ENCODE measurements around the gene CDK10. TPM values are rescaled to one million over a fixed set of nuclear protein-coding genes. Genes with fewer than 3 reads are reported as not detected.
A peak's percentile ranks its signal among the peaks of the same experiment; 100 is the strongest.
"Not testable (repeated sequence)": the region's sequence is repeated elsewhere in the genome, so short reads cannot be mapped to it uniquely, and the experiment has no call there.

CDK10 gene
- polyA plus RNA-seq, 2 donors = 49.2 to 88.8 TPM

GRCh38 chr16:89664238-89664637 is 22.3 kb upstream of the CDK10 start:
- not testable (repeated sequence) for H3K36me3 ChIP-seq (ENCODE audit: control insufficient read depth in 2 of 2, insufficient read depth in 2 of 2, low read length in 1 of 2); H3K9me3 ChIP-seq (ENCODE audit: control insufficient read depth in 2 of 2, insufficient read depth in 1 of 2, low read depth in 1 of 2, low read length in 1 of 2); H3K27me3 ChIP-seq (ENCODE audit: control insufficient read depth in 1 of 2, insufficient read depth in 2 of 2, low read length in 2 of 2); H3K27ac ChIP-seq (ENCODE audit: low read depth in 2 of 2, low read length in 1 of 2); H3K4me3 ChIP-seq (ENCODE audit: low read depth in 1 of 2, low read length in 2 of 2); H3K4me1 ChIP-seq (ENCODE audit: control insufficient read depth in 2 of 2, insufficient read depth in 2 of 2, low read length in 1 of 2)
- WGBS, 2 donors = 82% methylated on average over 10 of the region's 11 CpGs

GRCh38 chr16:89667000-89667399 is 19.5 kb upstream of the CDK10 start:
- not testable (repeated sequence) for H3K27ac ChIP-seq (ENCODE audit: low read depth in 2 of 2, low read length in 1 of 2); H3K4me1 ChIP-seq (ENCODE audit: control insufficient read depth in 2 of 2, insufficient read depth in 2 of 2, low read length in 1 of 2); H3K27me3 ChIP-seq (ENCODE audit: control insufficient read depth in 1 of 2, insufficient read depth in 2 of 2, low read length in 2 of 2); H3K4me3 ChIP-seq (ENCODE audit: low read depth in 1 of 2, low read length in 2 of 2); H3K36me3 ChIP-seq (ENCODE audit: control insufficient read depth in 2 of 2, insufficient read depth in 2 of 2, low read length in 1 of 2); H3K9me3 ChIP-seq (ENCODE audit: control insufficient read depth in 2 of 2, insufficient read depth in 1 of 2, low read depth in 1 of 2, low read length in 1 of 2)
- WGBS, 2 donors = 45 to 46% methylated on average over 6 to 7 of the region's 7 CpGs

GRCh38 chr16:89667633-89668032 is 18.9 kb upstream of the CDK10 start:
- Histone ChIP-seq H3K4me1 (ENCODE audit: control insufficient read depth in 2 of 2, insufficient read depth in 2 of 2, low read length in 1 of 2) (no peaks in the 10 kb centered on the region), H3K36me3 (ENCODE audit: control insufficient read depth in 2 of 2, insufficient read depth in 2 of 2, low read length in 1 of 2) (no peaks in the 10 kb centered on the region), H3K27ac (ENCODE audit: low read depth in 2 of 2, low read length in 1 of 2) (no peak overlapping the region), H3K9me3 (ENCODE audit: control insufficient read depth in 2 of 2, insufficient read depth in 1 of 2, low read depth in 1 of 2, low read length in 1 of 2) (no peaks in the 10 kb centered on the region), H3K27me3 (ENCODE audit: control insufficient read depth in 1 of 2, insufficient read depth in 2 of 2, low read length in 2 of 2) (no peaks in the 10 kb centered on the region), H3K4me3 (ENCODE audit: low read depth in 1 of 2, low read length in 2 of 2) (no peak overlapping the region)
- WGBS, 2 donors = 77 to 85% methylated on average over 9 of the region's 9 CpGs

GRCh38 chr16:89668790-89669158 is 17.7 kb upstream of the CDK10 start:
- no peaks in the 10 kb centered on the region for H3K4me1 ChIP-seq (ENCODE audit: control insufficient read depth in 2 of 2, insufficient read depth in 2 of 2, low read length in 1 of 2)
- H3K9me3 ChIP-seq (ENCODE audit: control insufficient read depth in 2 of 2, insufficient read depth in 1 of 2, low read depth in 1 of 2, low read length in 1 of 2) = no peaks in the 10 kb centered on the region
- peak overlapping the region in 1 of 2 donors; percentile 37 for H3K4me3 ChIP-seq (ENCODE audit: low read depth in 1 of 2, low read length in 2 of 2)
- no peaks in the 10 kb centered on the region for H3K27me3 ChIP-seq (ENCODE audit: control insufficient read depth in 1 of 2, insufficient read depth in 2 of 2, low read length in 2 of 2)
- no peaks in the 10 kb centered on the region for H3K36me3 ChIP-seq (ENCODE audit: control insufficient read depth in 2 of 2, insufficient read depth in 2 of 2, low read length in 1 of 2)
- 53% methylated on average over 5 of the region's 5 CpGs for WGBS, 2 donors
- no peak overlapping the region for H3K27ac ChIP-seq (ENCODE audit: low read depth in 2 of 2, low read length in 1 of 2)

- no peaks in the 10 kb centered on the region for H3K9me3 ChIP-seq (ENCODE audit: control insufficient read depth in 2 of 2, insufficient read depth in 1 of 2, low read depth in 1 of 2, low read length in 1 of 2)
- H3K4me1 ChIP-seq (ENCODE audit: control insufficient read depth in 2 of 2, insufficient read depth in 2 of 2, low read length in 1 of 2) = no peaks in the 10 kb centered on the region
- 89 to 93% methylated on average over 11 to 13 of the region's 13 CpGs for WGBS, 2 donors
- H3K36me3 ChIP-seq (ENCODE audit: control insufficient read depth in 2 of 2, insufficient read depth in 2 of 2, low read length in 1 of 2) = no peaks in the 10 kb centered on the region
- H3K27ac ChIP-seq (ENCODE audit: low read depth in 2 of 2, low read length in 1 of 2) = no peak overlapping the region
- no peak overlapping the region for H3K4me3 ChIP-seq (ENCODE audit: low read depth in 1 of 2, low read length in 2 of 2)
- no peaks in the 10 kb centered on the region for H3K27me3 ChIP-seq (ENCODE audit: control insufficient read depth in 1 of 2, insufficient read depth in 2 of 2, low read length in 2 of 2)
Observed at GRCh38 chr16:89669755-89670154, 16.7 kb upstream of the CDK10 start.

- Histone ChIP-seq H3K9me3 (ENCODE audit: control insufficient read depth in 2 of 2, insufficient read depth in 1 of 2, low read depth in 1 of 2, low read length in 1 of 2) (no peaks in the 10 kb centered on the region), H3K4me1 (ENCODE audit: control insufficient read depth in 2 of 2, insufficient read depth in 2 of 2, low read length in 1 of 2) (no peaks in the 10 kb centered on the region), H3K36me3 (ENCODE audit: control insufficient read depth in 2 of 2, insufficient read depth in 2 of 2, low read length in 1 of 2) (no peaks in the 10 kb centered on the region), H3K27ac (ENCODE audit: low read depth in 2 of 2, low read length in 1 of 2) (peak overlapping the region in 1 of 2 donors; percentile 51), H3K27me3 (ENCODE audit: control insufficient read depth in 1 of 2, insufficient read depth in 2 of 2, low read length in 2 of 2) (no peaks in the 10 kb centered on the region), H3K4me3 (ENCODE audit: low read depth in 1 of 2, low read length in 2 of 2) (no peak overlapping the region)
- 75 to 78% methylated on average over 10 of the region's 10 CpGs for WGBS, 2 donors
Observed at GRCh38 chr16:89670496-89671431, 15.7 kb upstream of the CDK10 start.

GRCh38 chr16:89671565-89671964 is 14.9 kb upstream of the CDK10 start:
- not testable (repeated sequence) for H3K27me3 ChIP-seq (ENCODE audit: control insufficient read depth in 1 of 2, insufficient read depth in 2 of 2, low read length in 2 of 2); H3K4me3 ChIP-seq (ENCODE audit: low read depth in 1 of 2, low read length in 2 of 2)
- WGBS, 2 donors = 85 to 87% methylated on average over 4 of the region's 4 CpGs

GRCh38 chr16:89672177-89672941 is 14.1 kb upstream of the CDK10 start:
- WGBS, 2 donors = 85 to 86% methylated on average over 16 of the region's 16 CpGs

More at GRCh38 chr16:89671565-89671964, 14.9 kb upstream of the CDK10 start:
- not testable (repeated sequence) for H3K36me3 ChIP-seq (ENCODE audit: control insufficient read depth in 2 of 2, insufficient read depth in 2 of 2, low read length in 1 of 2); H3K27ac ChIP-seq (ENCODE audit: low read depth in 2 of 2, low read length in 1 of 2); H3K9me3 ChIP-seq (ENCODE audit: control insufficient read depth in 2 of 2, insufficient read depth in 1 of 2, low read depth in 1 of 2, low read length in 1 of 2); H3K4me1 ChIP-seq (ENCODE audit: control insufficient read depth in 2 of 2, insufficient read depth in 2 of 2, low read length in 1 of 2)

GRCh38 chr16:89678258-89678657 is 8.2 kb upstream of the CDK10 start:
- Histone ChIP-seq H3K27me3 (ENCODE audit: control insufficient read depth in 1 of 2, insufficient read depth in 2 of 2, low read length in 2 of 2) (no peaks in the 10 kb centered on the region), H3K9me3 (ENCODE audit: control insufficient read depth in 2 of 2, insufficient read depth in 1 of 2, low read depth in 1 of 2, low read length in 1 of 2) (no peaks in the 10 kb centered on the region), H3K4me3 (ENCODE audit: low read depth in 1 of 2, low read length in 2 of 2) (no peak overlapping the region), H3K4me1 (ENCODE audit: control insufficient read depth in 2 of 2, insufficient read depth in 2 of 2, low read length in 1 of 2) (no peaks in the 10 kb centered on the region), H3K36me3 (ENCODE audit: control insufficient read depth in 2 of 2, insufficient read depth in 2 of 2, low read length in 1 of 2) (no peaks in the 10 kb centered on the region), H3K27ac (ENCODE audit: low read depth in 2 of 2, low read length in 1 of 2) (no peak overlapping the region)
- WGBS, 2 donors = 100% methylated on average over 2 of the region's 2 CpGs

More at GRCh38 chr16:89672177-89672941, 14.1 kb upstream of the CDK10 start:
- Histone ChIP-seq H3K4me1 (ENCODE audit: control insufficient read depth in 2 of 2, insufficient read depth in 2 of 2, low read length in 1 of 2) (no peaks in the 10 kb centered on the region), H3K27ac (ENCODE audit: low read depth in 2 of 2, low read length in 1 of 2) (no peak overlapping the region), H3K4me3 (ENCODE audit: low read depth in 1 of 2, low read length in 2 of 2) (no peak overlapping the region), H3K9me3 (ENCODE audit: control insufficient read depth in 2 of 2, insufficient read depth in 1 of 2, low read depth in 1 of 2, low read length in 1 of 2) (no peaks in the 10 kb centered on the region), H3K27me3 (ENCODE audit: control insufficient read depth in 1 of 2, insufficient read depth in 2 of 2, low read length in 2 of 2) (no peaks in the 10 kb centered on the region), H3K36me3 (ENCODE audit: control insufficient read depth in 2 of 2, insufficient read depth in 2 of 2, low read length in 1 of 2) (no peaks in the 10 kb centered on the region)

Data from esophagus (tissue), 2 donors.